Activated T-helper 1 cell treated with anti-CD3 and anti-CD28 coated beads, Interleukin-12 subunit alpha, Interleukin-12 subunit beta, Interleukin-2, Interleukin-4 antibody, amounts not matched to agents 30 ng/mL and 10 ng/mL and 1 ng/mL, durations not matched to agents 14 hours and 24 hours and 36 hours (primary cell): ENCODE results near the gene PCYT1B. TPM values are rescaled to one million over a fixed set of nuclear protein-coding genes. Genes with fewer than 3 reads are reported as not detected.

Source experiments
- DNase-seq: peaks from one replicate; pipeline ENCODE4 v3.0.0; 2021; ENCODE audit warnings: low spot score
- H3K27ac Mint-ChIP-seq: one replicate; pipeline ENCODE4 v1.8.0; 2021; ENCODE audit warnings: mild to moderate bottlenecking, mixed read lengths
- H3K27me3 Mint-ChIP-seq: one replicate; pipeline ENCODE4 v1.8.0; 2022; ENCODE audit warnings: mild to moderate bottlenecking, moderate library complexity, mixed read lengths; ENCODE audit not compliant: insufficient read depth
- H3K36me3 Mint-ChIP-seq: one replicate; pipeline ENCODE4 v1.8.0; 2021; ENCODE audit warnings: low read depth, mixed read lengths
- H3K4me1 Mint-ChIP-seq: one replicate; pipeline ENCODE4 v1.8.0; 2021; ENCODE audit warnings: low read depth, mixed read lengths
- H3K4me3 Mint-ChIP-seq: one replicate; pipeline ENCODE4 v1.8.0; 2021; ENCODE audit warnings: mild to moderate bottlenecking, moderate library complexity, mixed read lengths
- H3K9me3 Mint-ChIP-seq: one replicate; pipeline ENCODE4 v1.8.0; 2021; ENCODE audit warnings: mixed read lengths
- intact Hi-C: fragments of 100-400 bp; cut with micrococcal nuclease; formaldehyde crosslinking; loops from one replicate; pipeline ENCODE4 v1.15.1; 2024
- total RNA-seq: library from RNA; stranded (reverse); gene quantifications from 2 replicates; pipeline ENCODE4 v1.2.3, GENCODE V29; 2022

PCYT1B gene
- total RNA-seq, 1 donor from 2014 or later: not detected

GRCh38 chrX:24553011-24553410 is 94.1 kb downstream of the PCYT1B start:
- H3K27me3 Mint-ChIP-seq: no peaks in the 10 kb centered on the region
- H3K4me1 Mint-ChIP-seq: no peaks in the 10 kb centered on the region
- H3K4me3 Mint-ChIP-seq: no peak overlapping the region
- intact Hi-C loops: no loop called here
- no peaks in the 10 kb centered on the region for H3K9me3 Mint-ChIP-seq
- DNase-seq: no peak
- H3K36me3 Mint-ChIP-seq: no peaks in the 10 kb centered on the region
- H3K27ac Mint-ChIP-seq: no peak overlapping the region

- Mint-ChIP-seq H3K36me3 (no peaks in the 10 kb centered on the region), H3K4me3 (no peak overlapping the region), H3K27me3 (no peaks in the 10 kb centered on the region), H3K9me3 (no peaks in the 10 kb centered on the region), H3K4me1 (no peaks in the 10 kb centered on the region), H3K27ac (no peak overlapping the region)
- no peak for DNase-seq
- intact Hi-C loops: no loop called here
Measured at GRCh38 chrX:24550166-24550565, 97.0 kb downstream of the PCYT1B start.

DNA sequence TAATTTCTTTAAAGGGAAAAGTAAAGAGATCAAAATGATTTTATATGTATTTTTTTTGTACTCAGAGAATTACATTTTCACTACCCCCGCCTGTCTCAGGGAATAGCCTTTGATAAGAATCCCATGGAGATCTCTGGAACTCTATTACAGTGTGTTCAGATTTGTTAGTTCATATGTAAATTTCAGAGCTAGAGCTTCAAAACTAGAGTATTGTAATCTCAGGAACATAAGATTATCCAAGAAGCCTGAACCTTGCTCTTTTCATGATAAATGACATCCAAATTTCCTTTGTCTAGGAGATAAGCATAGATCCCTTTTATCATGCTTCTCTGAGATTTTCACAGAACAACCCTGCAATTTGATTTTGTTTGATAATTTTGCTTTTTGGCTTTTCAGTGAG is 99.2 kb downstream of the PCYT1B start:
- intact Hi-C loops: no loop called here

DNA sequence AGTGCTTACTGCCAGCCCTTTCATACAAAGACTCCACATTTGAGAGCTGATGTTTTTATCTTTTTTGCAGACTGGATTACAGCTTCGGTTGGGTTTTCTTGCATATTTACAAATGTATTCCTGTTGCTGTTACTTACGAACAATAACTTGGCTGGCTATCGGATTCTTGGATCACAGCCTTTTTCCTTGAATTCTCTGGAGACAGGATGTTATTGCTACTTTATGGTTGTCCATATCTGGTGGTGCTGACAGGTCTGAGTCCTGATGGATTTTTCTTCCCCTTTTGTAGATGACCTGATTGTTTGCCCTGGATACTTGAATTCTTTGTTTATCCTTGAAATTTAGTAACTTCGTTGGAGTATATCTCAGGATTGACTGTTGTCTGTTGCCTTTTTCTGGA is 104.4 kb downstream of the PCYT1B start:
- no peaks in the 10 kb centered on the region for H3K9me3 Mint-ChIP-seq
- no peaks in the 10 kb centered on the region for H3K4me1 Mint-ChIP-seq
- H3K4me3 Mint-ChIP-seq: no peak overlapping the region
- no peak overlapping the region for H3K27ac Mint-ChIP-seq
- DNase-seq: no peak
- intact Hi-C loops: no loop called here
- H3K36me3 Mint-ChIP-seq: peaks cover 16% of the 10 kb centered on the region
- H3K27me3 Mint-ChIP-seq: no peaks in the 10 kb centered on the region

More for the DNA sequence above, 99.2 kb downstream of the PCYT1B start:
- peaks cover 4% of the 10 kb centered on the region for H3K36me3 Mint-ChIP-seq
- H3K9me3 Mint-ChIP-seq: no peaks in the 10 kb centered on the region
- DNase-seq: no peak
- H3K4me3 Mint-ChIP-seq: no peak overlapping the region
- H3K4me1 Mint-ChIP-seq: no peaks in the 10 kb centered on the region
- H3K27ac Mint-ChIP-seq: no peak overlapping the region
- no peaks in the 10 kb centered on the region for H3K27me3 Mint-ChIP-seq

GRCh38 chrX:24536551-24536950 is 110.6 kb downstream of the PCYT1B start:
- no peak overlapping the region for H3K27ac Mint-ChIP-seq
- no peaks in the 10 kb centered on the region for H3K27me3 Mint-ChIP-seq
- intact Hi-C loops: no loop called here
- H3K36me3 Mint-ChIP-seq: peaks cover 18% of the 10 kb centered on the region
- no peak for DNase-seq
- H3K4me1 Mint-ChIP-seq: no peaks in the 10 kb centered on the region
- no peak overlapping the region for H3K4me3 Mint-ChIP-seq
- no peaks in the 10 kb centered on the region for H3K9me3 Mint-ChIP-seq

- Mint-ChIP-seq H3K9me3 (no peaks in the 10 kb centered on the region), H3K4me1 (no peaks in the 10 kb centered on the region), H3K36me3 (peaks cover 22% of the 10 kb centered on the region), H3K27ac (no peak overlapping the region), H3K27me3 (no peaks in the 10 kb centered on the region), H3K4me3 (no peak overlapping the region)
- intact Hi-C loops: no loop called here
- DNase-seq: no peak
Measured at GRCh38 chrX:24528605-24529004, 118.5 kb downstream of the PCYT1B start.

DNA sequence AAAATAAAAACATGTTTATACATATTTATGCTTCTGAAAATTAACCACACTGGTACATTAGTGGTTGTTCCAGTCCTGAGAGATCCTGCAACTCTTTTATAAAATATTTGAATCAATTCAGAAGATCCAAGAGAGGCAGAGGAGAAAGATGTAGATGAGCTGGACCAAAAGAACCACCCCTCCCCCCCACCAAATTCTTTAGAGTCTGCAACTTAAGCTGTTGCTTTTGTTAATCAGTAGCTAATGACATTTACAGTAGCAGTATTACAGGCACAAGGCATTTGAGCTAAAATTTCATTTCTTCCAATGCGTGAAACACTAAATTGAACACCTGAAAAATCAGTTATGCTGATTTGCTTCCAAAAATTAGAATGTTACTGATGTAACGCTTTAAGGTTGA is 120.5 kb downstream of the PCYT1B start:
- no peaks in the 10 kb centered on the region for H3K9me3 Mint-ChIP-seq
- peaks cover 22% of the 10 kb centered on the region for H3K36me3 Mint-ChIP-seq
- no peak for DNase-seq

GRCh38 chrX:24525455-24525854 is 121.7 kb downstream of the PCYT1B start:
- intact Hi-C loops: no loop called here
- Mint-ChIP-seq H3K4me3 (no peak overlapping the region), H3K9me3 (no peaks in the 10 kb centered on the region), H3K27me3 (no peaks in the 10 kb centered on the region), H3K4me1 (no peaks in the 10 kb centered on the region), H3K36me3 (peaks cover 17% of the 10 kb centered on the region), H3K27ac (no peak overlapping the region)
- no peak for DNase-seq

More for the DNA sequence above, 120.5 kb downstream of the PCYT1B start:
- Mint-ChIP-seq H3K4me3 (no peak overlapping the region), H3K27me3 (no peaks in the 10 kb centered on the region), H3K4me1 (no peaks in the 10 kb centered on the region), H3K27ac (no peak overlapping the region)
- intact Hi-C loops: no loop called here

- peaks cover 1% of the 10 kb centered on the region for H3K4me1 Mint-ChIP-seq
- no peaks in the 10 kb centered on the region for H3K9me3 Mint-ChIP-seq
- H3K4me3 Mint-ChIP-seq: no peak overlapping the region
- no peak for DNase-seq
- H3K27ac Mint-ChIP-seq: no peak overlapping the region
- intact Hi-C loops: no loop called here
- H3K36me3 Mint-ChIP-seq: peaks cover 7% of the 10 kb centered on the region
- H3K27me3 Mint-ChIP-seq: no peaks in the 10 kb centered on the region
Measured at GRCh38 chrX:24520472-24520871, 126.7 kb downstream of the PCYT1B start.

DNA sequence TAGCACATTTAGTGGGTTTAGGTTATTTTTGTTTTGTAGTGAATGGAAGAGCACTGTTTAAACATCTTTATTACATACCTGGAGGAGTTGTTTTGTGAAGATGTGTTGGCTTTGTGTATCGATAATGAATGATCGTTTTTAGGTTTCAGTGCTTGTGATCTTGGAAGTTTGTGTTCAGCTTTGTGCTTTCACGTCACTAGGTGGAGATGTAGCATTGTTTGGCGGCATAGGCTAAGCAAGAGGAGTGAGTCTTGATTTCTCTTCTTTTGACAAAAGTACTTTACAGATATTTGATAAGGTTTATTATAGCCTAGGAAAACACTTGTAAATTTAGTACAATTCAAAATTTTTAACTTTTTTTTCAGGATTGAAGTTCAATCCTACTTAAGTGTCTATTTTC is 131.7 kb downstream of the PCYT1B start:
- intact Hi-C loops: no loop called here
- H3K4me3 Mint-ChIP-seq: peak overlapping the region; percentile 39
- peaks cover 15% of the 10 kb centered on the region for H3K36me3 Mint-ChIP-seq

DNA sequence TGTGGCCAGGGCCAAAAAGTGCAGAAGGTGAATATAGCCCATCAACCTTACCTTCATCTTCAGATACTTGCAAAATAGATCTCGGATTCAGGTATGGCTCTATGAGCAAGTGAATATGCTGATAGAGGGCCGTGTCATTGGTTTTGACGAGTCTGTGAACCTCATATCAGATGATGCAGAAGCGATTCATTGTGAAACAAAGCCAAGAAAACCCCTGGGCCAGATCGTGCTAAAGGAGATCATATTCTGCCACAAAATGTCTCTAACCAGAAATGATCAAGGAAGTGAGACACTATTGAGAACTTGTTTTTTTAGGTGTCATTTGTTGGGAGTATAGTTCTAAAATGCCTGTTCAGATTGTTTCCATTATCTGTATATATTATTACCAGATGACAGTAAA is 133.7 kb downstream of the PCYT1B start:
- Mint-ChIP-seq H3K27me3 (no peaks in the 10 kb centered on the region), H3K36me3 (peaks cover 23% of the 10 kb centered on the region), H3K4me1 (peaks cover 24% of the 10 kb centered on the region), H3K9me3 (no peaks in the 10 kb centered on the region), H3K27ac (peak overlapping the region; percentile 66), H3K4me3 (no peak overlapping the region)
- intact Hi-C loops: loop anchor here (1.0 to 5.0 kb wide), 2 partner anchors 33 to 179 kb away; partner anchors contain the start of gene POLA1
- DNase-seq: peak; percentile 30

More for the DNA sequence above, 131.7 kb downstream of the PCYT1B start:
- peaks cover 24% of the 10 kb centered on the region for H3K4me1 Mint-ChIP-seq
- no peaks in the 10 kb centered on the region for H3K9me3 Mint-ChIP-seq
- no peaks in the 10 kb centered on the region for H3K27me3 Mint-ChIP-seq
- peak overlapping the region; percentile 72 for H3K27ac Mint-ChIP-seq
- no peak for DNase-seq

GRCh38 chrX:24508375-24508774 is 138.8 kb downstream of the PCYT1B start:
- intact Hi-C loops: no loop called here
- Mint-ChIP-seq H3K4me3 (no peak overlapping the region), H3K27ac (no peak overlapping the region), H3K27me3 (no peaks in the 10 kb centered on the region), H3K36me3 (peaks cover 36% of the 10 kb centered on the region), H3K4me1 (peaks cover 26% of the 10 kb centered on the region), H3K9me3 (no peaks in the 10 kb centered on the region)
- DNase-seq: no peak
